Stomach (tissue), 8 donors: ENCODE results near the gene IRF2BP2. TPM values are rescaled to one million over a fixed set of nuclear protein-coding genes. Genes with fewer than 3 reads are reported as not detected.

ENCODE experiments used
- polyA plus RNA-seq, 3 donors: library from polyadenylated mRNA; stranded (reverse); fragments of 200-250 nt; gene quantifications; one replicate each; pipeline ENCODE4 v1.2.3, GENCODE V29; 2013
- small RNA-seq, 4 donors: library from RNA; depleted of rRNA; stranded (forward); fragments of <200 nt; gene quantifications; one replicate each; pipeline ENCODE3, GENCODE V24; 2016
- total RNA-seq, 5 donors: library from RNA; depleted of rRNA; stranded (reverse); fragments of >200 nt; gene quantifications; one replicate each; pipeline versions ENCODE4 v1.1.0 to v1.2.3, GENCODE V29; 2014 to 2016
- donor health status: healthy with polysubstance abuse.
- donor health status: Bipolar disorder and iron deficiency.
- donor health status: healthy.

Gene IRF2BP2
- total and polyA plus RNA-seq, 8 donors: 39.6 to 218 (median 63.1) TPM

Small RNAs within 50 kb of the gene (small RNA-seq; reads per million reads assigned to genes)
- 0 reads per million in 4 donors for gene RF00096

Other genes starting within 250 kb of the IRF2BP2 start
- gene COA6, start 236.7 kb downstream of the IRF2BP2 start, total RNA-seq: 100 to 1,000 TPM in 1 of 5 donors, 10 to 100 TPM in 3, 1 to 10 TPM in 1; 8.1 to 167 (median 23.2) TPM
- gene COA6, start 236.7 kb downstream of the IRF2BP2 start, polyA plus RNA-seq: 10 to 100 TPM; 72.0 to 85.2 (median 83.4) TPM
- 10 to 100 TPM; 14.0 to 63.2 (median 53.9) TPM for gene TARBP1, start 131.0 kb downstream of the IRF2BP2 start, total RNA-seq
- 10 to 100 TPM in 1 of 3 donors, 1 to 10 TPM in 2; 5.7 to 34.7 (median 9.0) TPM for gene TARBP1, start 131.0 kb downstream of the IRF2BP2 start, polyA plus RNA-seq